Superior temporal gyrus (tissue), 1 donor: ENCODE results near the gene MYCBP2.
"Not testable (repeated sequence)": the region's sequence is repeated elsewhere in the genome, so short reads cannot be mapped to it uniquely, and the experiment has no call there.

Source experiments
- DNase-seq: peaks from one replicate; pipeline ENCODE4 v3.0.0-alpha.2; 2016; ENCODE audit errors: extremely low spot score

MYCBP2 gene

GRCh38 chr13:77198995-77199394, 127.9 kb downstream of the MYCBP2 start:
- DNase-seq: not testable (repeated sequence)

- DNase-seq: no peak
Observed at GRCh38 chr13:77196052-77196618, 130.8 kb downstream of the MYCBP2 start.

DNA sequence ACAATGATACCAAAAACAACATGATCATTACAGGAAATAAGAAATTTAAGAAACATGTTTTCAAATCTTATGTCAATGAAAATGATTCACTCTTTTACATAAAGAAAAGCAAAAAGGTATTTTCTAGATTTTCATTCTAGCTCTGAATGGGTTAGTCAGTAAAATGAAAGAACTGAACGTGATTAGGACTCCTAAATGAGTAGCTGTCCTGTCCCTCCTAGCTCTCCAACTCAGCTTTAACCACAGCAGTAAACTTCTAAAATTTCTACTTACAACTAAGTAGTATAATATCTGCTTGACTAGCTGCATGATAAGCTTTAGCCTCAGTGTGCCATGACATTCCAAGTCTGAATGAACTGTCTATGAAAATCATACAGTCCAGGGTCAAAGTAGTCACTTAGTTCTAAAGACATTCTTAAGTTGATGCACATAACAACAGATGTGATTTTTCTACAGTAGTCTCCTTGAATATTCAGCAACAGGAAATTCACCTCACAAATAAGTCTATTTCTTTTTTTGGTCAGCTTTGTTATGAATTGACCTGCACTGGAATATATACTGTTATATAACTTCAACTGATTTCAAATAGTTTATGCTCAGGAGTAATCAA, 136.4 kb downstream of the MYCBP2 start:
- DNase-seq: no peak

- no peak for DNase-seq
Observed at GRCh38 chr13:77185721-77186120, 141.2 kb downstream of the MYCBP2 start.

DNA sequence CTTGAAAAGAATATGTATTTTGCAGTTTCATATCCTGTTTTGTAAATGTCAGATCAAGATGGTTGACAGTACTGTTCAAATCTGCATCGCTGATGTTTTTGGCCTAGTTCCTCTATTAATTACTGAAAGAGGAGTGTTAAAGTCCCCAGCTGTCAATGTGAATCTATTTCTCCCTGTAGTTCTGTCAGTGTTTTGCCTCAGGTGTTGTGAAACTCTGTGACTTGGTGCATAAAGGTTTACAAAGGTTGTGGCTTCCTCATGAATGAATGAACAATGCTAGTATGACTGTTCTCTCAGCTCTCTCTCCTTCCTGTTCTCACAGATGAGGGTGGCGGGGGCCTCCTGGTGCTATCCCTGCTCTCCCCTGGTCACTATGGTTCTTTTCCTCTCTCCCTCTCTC, 142.4 kb downstream of the MYCBP2 start:
- no peak for DNase-seq

DNA sequence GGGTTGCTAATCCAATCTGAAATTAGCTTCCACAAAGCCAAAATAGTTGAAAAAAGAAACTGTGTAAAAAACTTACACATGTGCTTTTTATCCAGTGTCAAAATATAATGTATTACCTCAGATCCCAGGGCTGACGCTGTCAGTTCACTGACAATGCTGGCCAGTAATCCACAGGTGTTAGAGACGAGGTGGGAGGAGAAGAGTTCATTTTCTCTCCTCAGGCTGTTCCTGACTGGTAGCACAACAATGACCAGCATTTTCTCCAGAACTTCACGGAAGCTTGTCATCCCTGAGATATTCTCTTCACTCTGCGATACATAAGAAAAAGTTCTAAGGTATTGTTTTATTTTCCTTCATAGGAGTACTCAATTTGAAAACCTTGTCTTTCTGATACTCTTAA, 146.9 kb downstream of the MYCBP2 start:
- DNase-seq: no peak

GRCh38 chr13:77177646-77178045, 149.2 kb downstream of the MYCBP2 start:
- no peak for DNase-seq

DNA sequence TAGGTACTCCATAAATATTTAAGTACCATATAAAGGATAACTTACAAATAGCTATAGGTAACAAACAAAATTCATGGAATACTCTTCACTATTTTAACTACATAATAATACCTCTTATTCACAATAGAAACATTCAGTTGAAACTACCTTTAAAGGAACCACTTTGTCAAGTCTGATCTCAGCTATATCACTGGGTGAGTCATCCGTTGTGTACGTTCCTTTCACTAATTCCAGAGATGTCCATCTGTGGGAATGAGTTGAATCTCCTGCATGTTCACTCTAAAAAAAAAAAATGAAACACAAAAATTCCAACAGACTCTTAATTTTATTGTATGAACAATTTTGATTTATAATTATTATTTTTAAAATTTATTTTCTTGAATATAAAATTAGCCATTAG, 150.5 kb downstream of the MYCBP2 start:
- no peak for DNase-seq

- DNase-seq: no peak
Observed at GRCh38 chr13:77172650-77173049, 154.2 kb downstream of the MYCBP2 start.

GRCh38 chr13:77171451-77171850, 155.4 kb downstream of the MYCBP2 start:
- DNase-seq: no peak

- DNase-seq: no peak
Observed at GRCh38 chr13:77168237-77168636, 158.7 kb downstream of the MYCBP2 start.

DNA sequence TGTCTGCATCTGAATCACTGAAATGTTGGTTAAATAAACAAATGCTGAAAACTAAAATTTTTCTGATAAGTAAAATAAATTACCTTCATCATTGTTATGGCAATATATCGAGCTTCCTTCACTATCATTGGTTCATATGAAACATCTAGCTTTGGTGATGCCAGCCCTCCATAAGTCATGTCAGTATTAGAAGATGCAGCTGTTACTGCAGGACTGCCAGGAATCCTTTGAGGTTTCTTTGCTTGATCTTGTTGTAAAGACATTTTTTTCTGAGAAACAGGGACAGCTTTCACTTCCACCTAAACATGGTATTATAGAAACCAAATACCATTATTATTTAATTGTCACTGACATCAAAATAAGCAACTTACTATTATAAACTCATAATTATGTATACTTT, 176.2 kb downstream of the MYCBP2 start:
- no peak for DNase-seq

DNA sequence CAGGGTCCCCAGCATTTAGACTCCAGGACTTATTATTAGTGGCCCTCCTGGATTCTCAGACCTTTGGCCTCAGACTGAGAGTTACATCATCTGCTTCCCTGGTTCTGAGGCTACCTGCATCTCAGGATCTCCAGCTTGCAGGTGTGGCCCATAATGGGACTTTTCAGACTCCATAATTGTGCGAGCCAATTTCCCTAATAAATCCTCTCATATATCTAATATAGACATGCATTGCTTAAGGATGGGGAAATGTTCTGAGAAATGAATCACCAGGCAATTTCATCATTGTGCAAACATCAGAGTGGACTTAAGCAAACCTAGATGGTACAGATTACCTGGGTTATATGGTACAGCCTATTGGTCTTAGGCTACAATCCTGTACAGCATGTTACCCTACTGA, 183.5 kb downstream of the MYCBP2 start:
- no peak for DNase-seq

DNA sequence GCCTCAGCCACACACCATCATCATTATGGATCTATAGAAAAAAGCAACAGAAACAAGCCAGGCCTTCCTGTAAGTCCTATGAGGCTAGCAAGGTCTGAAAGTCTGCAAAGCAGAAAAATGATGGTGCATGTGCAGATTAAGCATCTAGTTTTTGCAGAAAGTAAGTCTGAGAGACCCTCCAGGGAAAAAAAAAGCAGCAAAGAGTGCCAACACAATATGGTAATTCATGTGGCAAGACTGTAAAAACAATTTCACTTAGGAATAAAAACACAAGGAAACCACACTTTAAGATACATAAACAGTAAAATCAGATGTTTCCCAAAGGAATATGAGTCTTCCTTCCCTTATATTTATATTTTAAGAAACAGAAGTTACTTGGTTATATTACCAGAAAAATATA, 187.6 kb downstream of the MYCBP2 start:
- no peak for DNase-seq

DNA sequence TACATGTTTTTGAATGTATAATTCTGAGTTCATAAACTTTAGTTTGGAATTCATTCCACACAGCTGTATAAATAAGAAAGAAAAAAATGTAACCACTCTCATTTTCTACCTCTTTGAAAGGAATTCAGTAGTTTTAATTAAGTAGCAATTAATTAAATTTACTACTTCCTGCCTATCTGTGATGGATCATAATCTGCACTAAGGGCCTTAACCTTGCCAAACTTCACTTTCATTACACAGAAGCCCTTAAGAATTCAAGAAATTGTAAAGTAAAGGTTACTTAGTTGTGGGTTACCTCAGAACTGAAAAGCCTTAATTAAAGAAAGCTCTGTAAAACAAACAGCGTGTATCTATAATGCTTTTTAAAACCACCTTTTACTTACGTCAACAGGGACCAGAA, 188.1 kb downstream of the MYCBP2 start:
- no peak for DNase-seq

DNA sequence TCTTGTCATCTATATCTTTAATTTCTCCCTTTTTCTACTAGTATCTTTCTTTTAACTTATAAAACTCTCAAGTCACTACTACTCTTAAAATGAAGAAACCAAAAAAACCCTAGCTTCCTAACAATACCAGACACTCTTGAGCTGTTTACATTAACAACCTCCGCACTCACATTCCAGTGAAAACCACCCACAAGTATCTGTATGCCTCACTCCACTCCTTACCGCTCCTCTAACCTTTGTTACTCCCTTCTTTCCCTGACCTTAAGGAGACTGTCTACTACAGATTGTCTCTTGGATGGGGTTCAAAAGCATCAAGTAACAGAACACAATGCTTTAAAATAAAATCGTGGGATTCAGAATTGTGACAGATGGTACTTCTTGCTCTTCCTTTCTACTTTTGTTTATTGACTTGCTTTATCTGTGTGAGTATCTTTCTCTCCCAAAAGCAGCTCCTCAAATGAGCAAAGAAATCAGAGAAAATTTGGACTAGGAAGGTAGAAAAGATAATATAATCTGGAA, 189.9 kb downstream of the MYCBP2 start:
- no peak for DNase-seq

DNA sequence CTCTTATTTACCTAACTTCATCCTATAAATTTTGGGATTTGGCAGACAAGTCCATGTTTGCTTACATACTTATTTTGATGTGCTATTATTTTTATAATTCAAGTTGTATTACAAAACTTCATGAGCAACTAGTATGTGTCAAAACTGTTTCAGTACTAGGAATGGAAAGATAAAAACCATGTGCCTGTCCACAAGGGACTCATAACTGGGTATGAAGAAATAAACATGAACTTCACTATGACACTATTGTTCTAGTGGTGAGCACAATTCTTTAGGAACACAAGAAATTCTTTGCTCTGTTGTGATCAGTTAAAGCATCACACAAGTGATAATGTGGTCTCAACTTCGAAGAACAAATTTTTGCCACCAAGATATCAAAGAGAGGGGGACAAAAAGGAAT, 202.5 kb downstream of the MYCBP2 start:
- DNase-seq: no peak

- no peak for DNase-seq
Observed at GRCh38 chr13:77118134-77118533, 208.8 kb downstream of the MYCBP2 start.

GRCh38 chr13:77114271-77114670, 212.6 kb downstream of the MYCBP2 start:
- DNase-seq: no peak

- DNase-seq: no peak
Observed at GRCh38 chr13:77113496-77113895, 213.4 kb downstream of the MYCBP2 start.

DNA sequence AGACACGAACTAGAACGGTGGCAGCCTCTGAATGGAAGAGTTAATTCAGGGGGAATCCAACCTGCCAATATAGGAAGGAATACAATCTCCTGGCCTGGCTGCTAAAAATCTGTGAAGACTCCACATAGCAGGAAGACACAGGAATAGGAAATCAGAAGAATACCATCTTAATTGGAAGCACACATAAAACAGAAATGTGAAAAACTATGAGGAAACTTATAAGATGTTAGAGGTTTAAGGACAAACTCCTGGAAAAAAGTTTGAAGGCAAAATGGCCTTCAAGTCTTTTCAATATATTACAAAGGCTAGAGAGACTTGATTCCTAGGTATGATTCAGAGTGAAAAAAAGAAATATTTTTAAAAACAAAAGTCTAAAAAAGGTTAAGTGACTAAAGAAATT, 221.8 kb downstream of the MYCBP2 start:
- DNase-seq: no peak

GRCh38 chr13:77099415-77099814, 227.5 kb downstream of the MYCBP2 start:
- DNase-seq: no peak

GRCh38 chr13:77095288-77095687, 231.6 kb downstream of the MYCBP2 start:
- DNase-seq: no peak

DNA sequence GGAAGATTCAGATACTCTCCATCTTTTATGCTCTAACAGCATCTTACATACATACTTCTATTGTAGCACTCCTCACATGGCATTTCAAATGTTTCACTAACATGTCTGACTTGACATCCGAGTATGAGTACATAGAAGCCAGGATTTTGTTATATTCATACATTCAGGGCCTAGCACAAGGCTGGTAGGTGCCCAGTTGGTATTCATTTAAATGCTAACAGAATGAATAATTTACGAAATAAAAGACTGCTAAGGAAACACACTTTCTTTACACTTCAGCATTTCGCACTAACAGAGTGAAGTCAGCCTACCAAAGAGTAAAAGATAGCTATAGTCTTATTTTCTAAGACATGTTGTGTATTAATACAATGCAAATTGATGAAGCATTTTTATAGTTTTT, 232.1 kb downstream of the MYCBP2 start:
- no peak for DNase-seq
